Esophagus squamous epithelium (tissue), 4 donors: Measurements from ENCODE around the gene EGFL8.

ENCODE experiments used
- POLR2A ChIP-seq, 4 donors: fragments of 450-650 bp; IDR thresholded peaks; one replicate each; pipeline ENCODE4 v1.6.1; 2017; ENCODE audit warnings: antibody characterized with exemption in 4 of 4, mild to moderate bottlenecking in 4 of 4, moderate library complexity in 3 of 4
- TF ChIP-seq, protein P1 (sequence below), 6 experiments: fragments of 450-650 bp in 4 of 6; fragments of 200-600 bp in 2 of 6; sonication (generic) in 2 of 6; IDR thresholded peaks; one replicate each; pipeline ENCODE4 v1.5.1; 2016 to 2019; ENCODE audit warnings: antibody characterized with exemption in 6 of 6, mild to moderate bottlenecking in 4 of 6, moderate library complexity in 4 of 6

DNA sequence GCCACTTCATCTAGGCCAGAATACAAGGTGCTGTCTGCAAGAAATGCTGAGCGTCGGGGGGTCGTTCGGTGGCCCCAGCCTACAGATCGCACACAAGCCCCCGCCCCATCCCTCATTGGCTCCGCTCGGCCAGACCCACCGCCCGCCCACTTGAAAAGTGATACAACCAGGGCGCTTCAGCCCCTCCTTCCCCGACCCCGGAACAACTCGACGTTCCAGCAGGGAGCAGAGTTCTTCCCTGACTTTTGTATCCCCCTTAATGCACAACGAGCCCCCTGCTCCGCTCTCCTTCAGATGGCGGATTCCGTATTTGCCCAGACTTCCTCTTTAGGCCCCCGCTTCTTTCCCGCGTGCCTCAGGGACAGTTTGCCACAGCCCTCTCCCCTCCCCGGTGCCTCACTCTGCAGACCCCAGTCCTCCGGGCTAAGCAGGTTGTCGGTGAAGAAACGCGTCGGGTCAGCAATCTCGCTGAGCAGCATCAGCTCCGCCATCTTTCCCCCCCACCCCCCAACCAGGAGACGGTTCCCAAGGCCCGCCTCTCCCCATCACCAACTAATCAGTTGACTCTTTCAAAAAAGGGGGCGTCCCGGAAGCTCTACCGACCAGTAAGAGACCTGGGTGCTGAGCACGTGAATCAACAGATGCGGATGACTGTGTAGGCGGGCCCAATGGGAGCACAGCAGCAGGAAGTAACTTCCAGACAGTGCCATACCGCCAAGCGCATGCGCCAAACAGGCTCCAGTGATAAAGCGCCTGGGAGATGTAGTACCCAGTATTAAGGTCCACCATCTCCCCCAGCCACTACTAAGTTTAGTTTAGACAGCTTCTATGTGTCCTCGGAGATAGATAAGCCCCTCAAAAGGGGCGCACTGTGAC is 36.4 kb upstream of the EGFL8 start, which contains the start of gene ATF6B:
- TF ChIP-seq, protein P1, sequence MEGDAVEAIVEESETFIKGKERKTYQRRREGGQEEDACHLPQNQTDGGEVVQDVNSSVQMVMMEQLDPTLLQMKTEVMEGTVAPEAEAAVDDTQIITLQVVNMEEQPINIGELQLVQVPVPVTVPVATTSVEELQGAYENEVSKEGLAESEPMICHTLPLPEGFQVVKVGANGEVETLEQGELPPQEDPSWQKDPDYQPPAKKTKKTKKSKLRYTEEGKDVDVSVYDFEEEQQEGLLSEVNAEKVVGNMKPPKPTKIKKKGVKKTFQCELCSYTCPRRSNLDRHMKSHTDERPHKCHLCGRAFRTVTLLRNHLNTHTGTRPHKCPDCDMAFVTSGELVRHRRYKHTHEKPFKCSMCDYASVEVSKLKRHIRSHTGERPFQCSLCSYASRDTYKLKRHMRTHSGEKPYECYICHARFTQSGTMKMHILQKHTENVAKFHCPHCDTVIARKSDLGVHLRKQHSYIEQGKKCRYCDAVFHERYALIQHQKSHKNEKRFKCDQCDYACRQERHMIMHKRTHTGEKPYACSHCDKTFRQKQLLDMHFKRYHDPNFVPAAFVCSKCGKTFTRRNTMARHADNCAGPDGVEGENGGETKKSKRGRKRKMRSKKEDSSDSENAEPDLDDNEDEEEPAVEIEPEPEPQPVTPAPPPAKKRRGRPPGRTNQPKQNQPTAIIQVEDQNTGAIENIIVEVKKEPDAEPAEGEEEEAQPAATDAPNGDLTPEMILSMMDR (IDR thresholded peaks at IDR 0.05), result peak in 1 of 6 experiments; percentile 21
- peak in 3 of 4 donors; percentile 60 to 72 (median 61) for TF ChIP-seq POLR2A (IDR thresholded peaks at IDR 0.05)
